Measurements from ENCODE around the gene SMARCD2. TPM values are rescaled to one million over a fixed set of nuclear protein-coding genes. Genes with fewer than 3 reads are reported as not detected.
"Not testable (repeated sequence)": the region's sequence is repeated elsewhere in the genome, so short reads cannot be mapped to it uniquely, and the experiment has no call there.

SMARCD2 gene
- polyA plus RNA-seq, 1 experiment: 80.0 TPM

DNA sequence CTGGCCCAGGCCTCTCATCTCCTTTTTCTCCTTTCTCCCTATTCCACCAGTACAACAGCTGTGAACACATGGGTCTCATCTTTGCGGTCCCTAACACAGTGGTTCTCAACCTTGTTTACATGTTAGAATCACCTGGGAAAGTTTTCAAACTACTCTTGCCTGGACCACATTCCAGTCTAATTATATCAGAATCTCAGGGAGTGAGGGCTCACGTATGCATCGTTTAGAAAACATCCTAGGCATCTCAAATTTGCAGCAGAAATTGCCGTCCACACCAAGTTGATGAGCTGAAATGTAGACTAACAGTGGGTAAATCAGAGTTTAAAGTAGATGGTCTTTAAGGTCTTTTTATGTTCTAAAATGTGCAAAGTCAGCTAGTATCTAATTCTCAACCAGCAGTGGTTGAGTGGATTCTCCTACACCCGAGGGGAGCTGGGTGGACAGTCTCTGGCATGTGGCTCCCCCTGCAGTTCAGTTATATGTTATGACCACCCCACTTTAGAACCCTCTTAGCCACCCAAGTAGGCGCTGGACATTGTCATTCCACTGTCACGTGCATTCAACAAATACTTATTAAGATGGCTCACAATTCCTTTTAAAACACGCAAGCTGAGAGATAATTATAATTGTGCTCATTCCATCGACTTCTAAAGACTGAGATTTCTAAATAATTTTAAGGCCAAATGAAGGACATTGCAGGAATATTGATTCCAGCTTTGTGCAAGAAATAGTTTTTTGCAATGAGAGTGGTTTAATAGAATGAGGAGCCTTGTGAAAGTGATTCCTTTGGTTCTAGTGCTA, 27.2 kb upstream of the SMARCD2 start:
- H3K27me3 ChIP-seq (ENCODE audit: control insufficient read depth, insufficient read depth, low read length); H3K4me3 ChIP-seq (ENCODE audit: low read depth, low read length); POLR2A ChIA-PET; H3K36me3 ChIP-seq (ENCODE audit: control insufficient read depth, insufficient read depth, low read length): not testable (repeated sequence)
- DNase-seq (ENCODE audit: low read depth): peak; percentile 4
- CTCF ChIA-PET: interaction anchor here (0.6 to 6.5 kb wide), 9 partner anchors 12 to 27 kb away, joined by 3 to 37 read pairs (median 4); partner anchors contain the start of genes GH2 and SMARCD2
- TF ChIP-seq, protein P1, sequence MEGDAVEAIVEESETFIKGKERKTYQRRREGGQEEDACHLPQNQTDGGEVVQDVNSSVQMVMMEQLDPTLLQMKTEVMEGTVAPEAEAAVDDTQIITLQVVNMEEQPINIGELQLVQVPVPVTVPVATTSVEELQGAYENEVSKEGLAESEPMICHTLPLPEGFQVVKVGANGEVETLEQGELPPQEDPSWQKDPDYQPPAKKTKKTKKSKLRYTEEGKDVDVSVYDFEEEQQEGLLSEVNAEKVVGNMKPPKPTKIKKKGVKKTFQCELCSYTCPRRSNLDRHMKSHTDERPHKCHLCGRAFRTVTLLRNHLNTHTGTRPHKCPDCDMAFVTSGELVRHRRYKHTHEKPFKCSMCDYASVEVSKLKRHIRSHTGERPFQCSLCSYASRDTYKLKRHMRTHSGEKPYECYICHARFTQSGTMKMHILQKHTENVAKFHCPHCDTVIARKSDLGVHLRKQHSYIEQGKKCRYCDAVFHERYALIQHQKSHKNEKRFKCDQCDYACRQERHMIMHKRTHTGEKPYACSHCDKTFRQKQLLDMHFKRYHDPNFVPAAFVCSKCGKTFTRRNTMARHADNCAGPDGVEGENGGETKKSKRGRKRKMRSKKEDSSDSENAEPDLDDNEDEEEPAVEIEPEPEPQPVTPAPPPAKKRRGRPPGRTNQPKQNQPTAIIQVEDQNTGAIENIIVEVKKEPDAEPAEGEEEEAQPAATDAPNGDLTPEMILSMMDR (IDR thresholded peaks at IDR 0.05; ENCODE audit: insufficient read depth, low read depth, low read length): peak; percentile 32

DNA sequence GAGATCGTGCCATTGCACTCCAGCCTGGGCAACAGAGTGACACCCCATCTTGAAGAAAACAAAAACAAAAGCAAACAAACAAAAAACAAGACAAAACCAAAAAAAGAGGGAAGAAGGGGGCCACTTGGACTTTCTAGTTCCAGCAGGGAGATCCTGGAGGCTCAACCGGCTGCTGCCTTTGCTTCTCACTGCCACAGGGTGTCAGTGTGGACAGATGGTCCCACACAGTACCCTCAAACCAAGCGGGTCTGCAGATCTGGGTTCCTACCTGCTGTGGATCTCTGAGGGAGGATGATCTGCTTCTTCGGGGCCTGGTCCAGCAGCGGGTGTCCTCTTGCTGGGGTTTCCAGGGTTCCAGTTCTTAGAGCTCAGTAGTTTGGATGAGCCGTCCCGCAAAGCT, 24.1 kb upstream of the SMARCD2 start:
- H3K4me3 ChIP-seq (ENCODE audit: low read depth, low read length); H3K27me3 ChIP-seq (ENCODE audit: control insufficient read depth, insufficient read depth, low read length); H3K36me3 ChIP-seq (ENCODE audit: control insufficient read depth, insufficient read depth, low read length); DNase-seq (ENCODE audit: low read depth); POLR2A ChIA-PET: not testable (repeated sequence)
- CTCF ChIA-PET: interaction anchor here (0.8 to 6.5 kb wide), 16 partner anchors 10 to 637 kb away, joined by 3 to 37 read pairs (median 4); partner anchors contain the start of genes GH2, PSMC5 and SMARCD2

DNA sequence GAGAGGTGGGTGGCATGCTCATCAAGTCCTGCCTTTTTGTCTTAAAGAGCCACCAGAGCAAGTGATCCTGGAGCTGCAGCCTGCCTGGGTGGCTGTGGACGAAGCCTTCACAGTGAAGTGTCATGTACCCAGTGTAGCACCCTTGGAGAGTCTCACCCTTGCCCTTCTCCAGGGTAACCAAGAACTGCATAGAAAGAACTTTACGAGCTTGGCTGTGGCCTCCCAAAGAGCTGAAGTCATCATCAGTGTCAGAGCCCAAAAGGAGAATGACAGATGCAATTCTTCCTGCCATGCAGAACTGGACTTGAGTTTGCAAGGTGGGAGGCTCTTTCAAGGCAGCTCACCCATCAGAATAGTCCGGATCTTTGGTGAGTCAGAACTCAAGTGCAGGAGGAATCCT, 16.8 kb upstream of the SMARCD2 start:
- H3K27me3 ChIP-seq (ENCODE audit: control insufficient read depth, insufficient read depth, low read length): peaks cover 13% of the 10 kb centered on the region
- DNase-seq (ENCODE audit: low read depth): no peak
- no peak overlapping the region for H3K4me3 ChIP-seq (ENCODE audit: low read depth, low read length)
- no peaks in the 10 kb centered on the region for H3K36me3 ChIP-seq (ENCODE audit: control insufficient read depth, insufficient read depth, low read length)
- ChIA-PET CTCF (interaction anchor here (0.6 to 5.2 kb wide), 10 partner anchors 8 to 1648 kb away, joined by 3 to 28 read pairs (median 4); partner anchors contain the start of gene GH2), POLR2A (no interaction called here)
- TF ChIP-seq, protein P1 (IDR thresholded peaks at IDR 0.05; ENCODE audit: insufficient read depth, low read depth, low read length): no peak

DNA sequence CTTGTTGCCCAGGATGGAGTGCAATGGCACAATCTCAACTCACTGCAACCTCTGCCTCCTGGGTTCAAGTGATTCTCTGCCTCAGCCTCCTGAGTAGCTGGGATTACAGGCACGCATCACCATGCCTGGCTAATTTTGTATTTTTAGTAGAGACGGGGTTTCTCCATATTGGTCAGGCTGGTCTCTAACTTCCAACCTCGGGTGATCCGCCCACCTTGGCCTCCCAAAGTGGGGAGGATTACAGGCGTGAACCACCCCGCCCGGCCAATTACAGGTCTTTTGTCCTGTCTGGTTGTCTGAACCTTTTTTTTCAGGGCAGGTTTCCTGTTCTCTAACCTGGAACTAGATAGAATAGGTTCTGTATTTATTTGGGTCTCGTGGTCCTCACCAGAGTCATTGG, 13.9 kb upstream of the SMARCD2 start:
- H3K27me3 ChIP-seq (ENCODE audit: control insufficient read depth, insufficient read depth, low read length): peaks cover 14% of the 10 kb centered on the region
- DNase-seq (ENCODE audit: low read depth); POLR2A ChIA-PET; H3K36me3 ChIP-seq (ENCODE audit: control insufficient read depth, insufficient read depth, low read length); H3K4me3 ChIP-seq (ENCODE audit: low read depth, low read length): not testable (repeated sequence)
- CTCF ChIA-PET: interaction anchor here (0.7 to 4.7 kb wide), 2 partner anchors 9 to 49 kb away, joined by 3 to 28 read pairs; no protein-coding TSS in a partner anchor

DNA sequence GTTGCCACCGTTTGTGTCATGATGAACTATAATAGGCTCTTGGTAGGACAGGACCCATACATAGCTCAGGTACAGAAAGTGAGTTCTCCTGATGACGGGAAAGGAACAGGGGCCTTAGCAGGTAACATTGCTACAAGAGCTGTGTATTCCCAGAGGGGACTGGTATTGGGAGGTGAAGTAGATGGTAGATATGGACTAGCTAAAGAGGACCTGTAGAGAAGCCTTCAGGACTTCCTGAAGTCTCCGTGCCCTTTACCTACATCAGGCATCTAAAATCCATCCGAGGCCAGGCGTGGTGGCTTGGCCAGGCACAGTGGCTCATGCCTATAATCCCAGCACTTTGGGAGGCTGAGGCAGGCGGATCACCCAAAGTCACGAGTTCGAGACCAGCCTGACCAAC, 12.7 kb upstream of the SMARCD2 start:
- ChIA-PET CTCF (interaction anchor here (1.5 to 4.7 kb wide), 3 partner anchors 8 to 15 kb away, joined by 4 to 28 read pairs (median 6); no protein-coding TSS in a partner anchor), POLR2A (no interaction called here)
- TF ChIP-seq, protein P1 (IDR thresholded peaks at IDR 0.05; ENCODE audit: insufficient read depth, low read depth, low read length): no peak
- DNase-seq (ENCODE audit: low read depth): no peak
- Histone ChIP-seq H3K36me3 (ENCODE audit: control insufficient read depth, insufficient read depth, low read length) (no peaks in the 10 kb centered on the region), H3K4me3 (ENCODE audit: low read depth, low read length) (no peak overlapping the region), H3K27me3 (ENCODE audit: control insufficient read depth, insufficient read depth, low read length) (peaks cover 12% of the 10 kb centered on the region)

DNA sequence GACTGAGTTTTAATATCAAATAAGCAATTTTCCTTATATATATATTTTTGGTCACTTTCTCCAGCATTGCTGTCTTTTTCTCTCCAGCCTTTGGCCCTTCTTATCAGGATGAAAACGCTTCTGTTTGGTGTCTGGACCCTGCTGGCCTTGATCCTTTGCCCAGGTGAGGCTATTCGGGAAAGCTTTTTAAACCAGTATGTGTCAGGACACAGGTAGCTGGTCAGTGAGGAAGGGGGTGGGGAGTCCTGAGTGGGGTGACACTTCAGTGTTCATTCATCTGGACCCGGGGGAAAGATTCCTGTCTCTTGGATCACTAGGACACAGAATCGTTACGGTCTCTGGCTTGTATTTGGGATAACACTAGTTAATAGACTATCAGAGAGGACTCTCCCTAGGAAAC, 12.2 kb upstream of the SMARCD2 start:
- TF ChIP-seq, protein P1 (IDR thresholded peaks at IDR 0.05; ENCODE audit: insufficient read depth, low read depth, low read length): no peak

More for the DNA sequence above, 12.2 kb upstream of the SMARCD2 start:
- peaks cover 10% of the 10 kb centered on the region for H3K27me3 ChIP-seq (ENCODE audit: control insufficient read depth, insufficient read depth, low read length)
- DNase-seq (ENCODE audit: low read depth): no peak
- no peak overlapping the region for H3K4me3 ChIP-seq (ENCODE audit: low read depth, low read length)
- POLR2A ChIA-PET: no interaction called here
- H3K36me3 ChIP-seq (ENCODE audit: control insufficient read depth, insufficient read depth, low read length): no peaks in the 10 kb centered on the region
- CTCF ChIA-PET: interaction anchor here (1.0 to 4.7 kb wide), 4 partner anchors 8 to 27 kb away, joined by 3 to 28 read pairs (median 5); partner anchors contain the start of gene GH2

Data from BJ (cell line).